Mammary epithelial cell (primary cell): ENCODE results near the gene TRIM24.

Experiments used
- EZH2 ChIP-seq: IDR thresholded peaks from 2 replicates; pipeline ENCODE4 v1.6.1; 2012; ENCODE audit warnings: low read length, inconsistent platforms, borderline replicate concordance
- TF ChIP-seq, protein P1 (sequence below), 2 donors: IDR thresholded peaks in 1 of 2; conservative IDR thresholded peaks in 1 of 2; 2 replicates each; pipeline ENCODE4 v1.5.1; 2011 to 2012; ENCODE audit warnings: inconsistent platforms in 2 of 2, low read length in 2 of 2, mild to moderate bottlenecking in 2 of 2, control low read depth in 1 of 2, low read depth in 1 of 2; ENCODE audit not compliant: insufficient read depth in 1 of 2; ENCODE audit errors: extremely low read depth in 1 of 2

DNA sequence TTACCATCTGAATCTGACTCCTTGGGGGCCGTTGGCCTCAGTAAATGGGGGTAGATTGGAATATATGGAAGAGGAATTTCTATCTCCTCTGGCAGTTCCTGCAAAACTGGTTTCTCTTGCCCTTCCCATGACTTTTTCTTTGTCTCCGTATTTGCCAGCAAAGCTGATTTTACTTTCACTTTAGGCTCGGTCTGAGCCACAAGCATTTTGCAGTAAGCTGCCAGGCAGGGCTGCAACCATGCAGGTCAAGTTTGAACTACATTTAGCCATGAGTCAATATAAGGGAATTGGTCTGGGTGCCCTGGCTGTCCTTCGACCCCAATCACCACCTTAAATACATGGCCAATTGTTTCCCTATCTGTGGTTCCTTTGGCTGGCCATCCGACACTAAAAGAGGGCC is 104.3 kb downstream of the TRIM24 start:
- TF ChIP-seq, protein P1, sequence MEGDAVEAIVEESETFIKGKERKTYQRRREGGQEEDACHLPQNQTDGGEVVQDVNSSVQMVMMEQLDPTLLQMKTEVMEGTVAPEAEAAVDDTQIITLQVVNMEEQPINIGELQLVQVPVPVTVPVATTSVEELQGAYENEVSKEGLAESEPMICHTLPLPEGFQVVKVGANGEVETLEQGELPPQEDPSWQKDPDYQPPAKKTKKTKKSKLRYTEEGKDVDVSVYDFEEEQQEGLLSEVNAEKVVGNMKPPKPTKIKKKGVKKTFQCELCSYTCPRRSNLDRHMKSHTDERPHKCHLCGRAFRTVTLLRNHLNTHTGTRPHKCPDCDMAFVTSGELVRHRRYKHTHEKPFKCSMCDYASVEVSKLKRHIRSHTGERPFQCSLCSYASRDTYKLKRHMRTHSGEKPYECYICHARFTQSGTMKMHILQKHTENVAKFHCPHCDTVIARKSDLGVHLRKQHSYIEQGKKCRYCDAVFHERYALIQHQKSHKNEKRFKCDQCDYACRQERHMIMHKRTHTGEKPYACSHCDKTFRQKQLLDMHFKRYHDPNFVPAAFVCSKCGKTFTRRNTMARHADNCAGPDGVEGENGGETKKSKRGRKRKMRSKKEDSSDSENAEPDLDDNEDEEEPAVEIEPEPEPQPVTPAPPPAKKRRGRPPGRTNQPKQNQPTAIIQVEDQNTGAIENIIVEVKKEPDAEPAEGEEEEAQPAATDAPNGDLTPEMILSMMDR (conservative IDR thresholded peaks at IDR 0.05 in 1 of 2, IDR thresholded peaks at IDR 0.05 in 1 of 2; ENCODE audit: extremely low read depth in 1 of 2, insufficient read depth in 1 of 2, low read depth in 1 of 2, low read length in 2 of 2): no peak
- no peak for TF ChIP-seq EZH2
